ENCODE data around the gene LMO4.

The LMO4 gene

DNA sequence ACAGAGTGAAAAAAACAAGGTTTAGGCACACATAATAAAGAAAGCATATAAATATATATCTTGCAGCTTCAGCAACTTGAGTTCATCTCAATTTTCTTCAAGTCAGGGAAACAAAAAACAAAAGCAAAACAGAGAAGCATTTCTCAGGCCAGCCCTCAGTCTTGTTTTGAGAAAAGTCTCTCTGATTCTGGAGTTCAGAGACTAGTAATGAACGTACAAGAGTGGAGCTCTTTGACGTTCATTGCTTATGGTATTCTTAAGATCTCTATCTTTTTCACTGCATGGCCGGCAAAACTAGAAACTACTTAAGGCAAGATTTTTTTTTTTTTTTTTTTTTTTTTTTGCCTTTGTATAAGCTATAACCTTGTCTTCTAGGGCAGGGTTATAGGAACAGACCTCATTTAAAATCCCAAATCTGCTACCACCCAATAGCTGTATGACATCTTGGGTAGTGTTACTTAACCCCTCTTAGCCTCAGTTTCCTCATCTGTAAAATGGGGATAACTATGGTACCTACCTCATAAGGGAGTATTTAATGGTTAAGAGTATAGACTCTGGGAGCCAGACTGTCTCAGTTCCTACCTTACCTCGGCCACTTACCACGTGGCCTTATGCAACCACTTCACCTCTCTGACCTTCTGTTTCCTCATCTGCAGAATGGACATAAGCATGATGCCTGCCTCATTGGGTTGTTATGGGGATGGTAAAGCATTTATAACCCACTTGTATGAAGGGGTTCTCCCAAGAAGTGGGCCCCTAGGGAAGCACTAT lies 33.6 kb downstream of the LMO4 start:
- no peak for DNase-seq

DNA sequence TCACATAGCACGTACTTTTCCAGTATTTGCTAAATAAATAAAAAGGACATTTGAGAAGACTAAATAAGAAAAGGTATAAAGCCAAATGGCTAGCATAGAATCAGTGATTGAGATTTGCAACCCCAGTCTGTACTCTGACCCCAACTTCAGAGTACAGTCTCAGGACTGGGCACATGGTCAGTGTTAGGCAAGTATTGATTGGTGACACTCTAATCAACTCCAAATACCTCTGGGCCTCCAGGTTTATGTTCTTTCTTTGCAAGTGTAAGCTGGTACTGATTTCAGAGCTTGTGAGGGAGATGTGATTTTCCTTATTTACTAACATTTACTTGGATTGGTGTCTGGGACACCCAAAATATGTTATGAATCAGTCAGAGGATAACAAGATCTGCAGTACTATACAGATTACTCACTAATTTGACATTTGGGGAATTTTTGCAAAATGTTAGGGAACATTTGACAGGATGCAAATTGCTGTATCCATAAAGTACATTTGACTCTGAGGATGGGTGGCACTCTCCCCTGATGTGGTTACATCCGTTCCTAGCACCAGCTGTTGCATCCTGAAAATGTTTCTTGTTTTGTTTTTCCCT lies 34.2 kb downstream of the LMO4 start:
- DNase-seq: no peak

DNA sequence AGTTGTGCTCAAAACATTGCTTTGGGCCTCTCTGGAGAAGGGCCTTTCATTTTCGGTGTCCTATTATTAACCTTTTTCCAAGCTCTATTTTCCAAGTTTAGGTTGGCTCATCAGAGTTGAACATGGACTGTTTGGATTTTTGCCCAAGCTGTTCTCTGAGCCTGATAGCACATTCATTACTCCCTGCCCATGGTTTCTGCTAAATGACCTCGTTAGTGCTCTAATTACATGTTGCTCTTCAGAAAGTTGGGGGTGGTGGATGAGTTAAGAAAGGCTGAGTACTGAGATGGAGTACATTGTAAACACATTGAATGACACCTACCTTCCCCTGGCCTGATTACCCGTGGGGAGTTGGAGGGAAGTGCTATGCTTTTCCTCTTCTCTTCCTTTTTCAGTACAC lies 38.9 kb downstream of the LMO4 start:
- no peak for DNase-seq

DNA sequence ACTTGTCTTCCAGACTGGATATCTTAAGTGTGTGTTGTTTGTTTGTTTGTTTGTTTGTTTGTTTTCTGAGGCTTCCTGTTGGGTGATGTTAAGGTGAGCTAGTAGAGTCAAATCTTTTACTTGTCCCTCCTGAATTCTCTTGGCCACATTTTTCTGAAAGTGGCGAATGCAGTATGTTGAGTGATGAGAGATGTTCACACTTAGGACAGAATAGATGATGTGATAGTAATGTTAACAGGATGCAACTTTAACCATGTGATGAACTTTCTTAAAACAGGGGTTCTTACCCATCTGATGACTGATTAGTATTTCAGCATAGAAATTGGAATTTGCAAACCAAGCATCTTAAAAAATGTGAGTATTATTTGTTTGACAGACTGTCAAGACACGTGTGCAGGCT lies 40.2 kb downstream of the LMO4 start:
- DNase-seq: no peak

DNA sequence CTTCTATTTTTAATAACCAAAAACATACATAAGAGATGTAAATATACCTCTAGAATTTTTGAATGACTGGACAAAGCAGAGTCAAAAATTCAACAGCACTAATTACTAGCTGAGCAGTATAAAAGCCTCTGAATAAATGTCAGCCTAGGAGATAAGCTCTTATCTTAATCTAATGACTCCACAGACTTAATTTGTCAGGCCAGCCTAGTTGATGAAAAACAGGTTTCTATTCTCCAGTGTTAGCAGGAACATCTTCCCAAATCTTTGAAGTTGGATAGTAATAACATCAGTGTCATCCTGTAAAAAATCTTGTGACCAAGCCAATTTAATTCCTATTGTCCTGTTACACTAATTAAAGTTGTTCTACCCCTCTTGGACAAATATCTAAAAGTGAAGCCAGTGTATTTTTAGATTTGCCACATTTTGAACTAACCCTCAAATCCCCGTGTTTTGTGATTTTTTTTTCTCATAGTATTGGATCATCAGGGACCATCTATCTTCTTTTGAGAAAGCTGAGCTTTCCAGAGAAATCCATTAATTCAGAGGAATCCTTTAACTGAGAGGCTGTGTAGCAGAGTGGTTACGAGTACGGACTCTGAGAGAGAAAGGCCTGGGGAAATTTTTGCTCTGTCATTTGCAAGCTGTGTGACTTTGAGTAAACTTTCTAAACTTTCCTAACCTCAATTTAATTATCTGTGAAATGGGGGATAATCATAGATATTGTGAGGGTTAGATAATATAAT lies 41.2 kb downstream of the LMO4 start:
- no peak for DNase-seq

DNA sequence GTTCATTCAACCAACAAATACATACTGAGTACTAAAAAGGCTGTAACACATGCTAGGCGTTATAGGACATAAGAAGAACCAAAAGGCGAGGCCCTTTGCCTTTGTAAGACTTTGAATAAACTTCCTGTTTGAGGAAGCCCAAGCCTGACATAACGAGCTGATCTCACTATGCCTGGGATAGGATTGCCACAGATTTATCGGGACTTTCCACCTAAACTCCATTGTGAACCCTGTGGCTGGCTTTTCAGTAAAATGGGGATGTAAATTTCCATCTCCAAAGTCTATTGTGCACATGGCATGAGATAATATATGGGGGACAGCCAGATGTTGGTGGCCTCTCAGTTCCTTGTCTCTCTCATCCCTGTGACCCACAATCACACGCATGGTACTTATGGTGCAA lies 41.9 kb downstream of the LMO4 start:
- no peak for DNase-seq

DNA sequence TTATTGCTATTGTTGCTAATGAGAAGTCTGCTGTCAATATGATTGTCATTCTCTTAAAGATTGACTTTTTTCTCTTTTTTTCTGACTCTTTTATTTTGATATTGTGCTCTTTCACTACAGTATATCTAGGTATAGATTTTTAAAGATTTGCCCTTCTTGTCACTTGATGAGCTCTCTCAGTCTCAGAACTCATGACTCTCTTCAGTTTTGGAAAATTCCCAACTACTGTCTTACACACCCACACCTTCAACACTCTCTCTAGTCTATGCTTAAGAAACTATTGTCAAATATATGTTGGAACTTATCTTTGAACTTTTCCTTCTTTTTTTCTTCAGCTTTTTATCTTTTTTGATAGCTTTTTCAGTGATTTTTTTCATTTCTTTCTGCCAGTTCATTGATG lies 50.6 kb downstream of the LMO4 start:
- no peak for DNase-seq

DNA sequence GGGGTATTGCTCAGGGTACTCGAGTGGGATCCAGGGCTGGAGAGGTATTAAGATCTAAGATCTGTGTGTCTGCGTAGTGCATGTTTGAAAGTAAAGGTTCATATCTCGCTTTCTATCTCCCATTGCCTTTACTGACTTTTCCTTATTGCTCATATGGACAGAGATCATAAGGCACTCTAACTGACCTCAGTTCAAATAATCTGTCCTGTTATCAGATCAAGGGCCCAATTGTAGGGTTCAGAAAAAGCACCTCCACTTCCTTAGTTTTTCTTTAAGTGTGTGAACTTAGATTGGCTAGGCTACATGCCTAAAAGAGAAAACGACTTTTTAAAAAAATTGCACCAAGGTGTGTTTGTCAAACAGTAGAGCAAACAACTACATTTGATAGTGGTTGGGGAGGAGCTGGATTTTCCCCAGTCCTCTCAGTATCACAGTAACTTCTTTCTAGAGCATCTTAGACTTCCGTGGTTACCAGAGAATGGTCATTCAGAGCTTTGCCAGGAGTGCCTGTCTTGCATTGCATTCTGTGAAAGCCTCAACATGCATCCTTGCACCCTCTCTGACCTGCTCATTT lies 57.6 kb downstream of the LMO4 start:
- no peak for DNase-seq

DNA sequence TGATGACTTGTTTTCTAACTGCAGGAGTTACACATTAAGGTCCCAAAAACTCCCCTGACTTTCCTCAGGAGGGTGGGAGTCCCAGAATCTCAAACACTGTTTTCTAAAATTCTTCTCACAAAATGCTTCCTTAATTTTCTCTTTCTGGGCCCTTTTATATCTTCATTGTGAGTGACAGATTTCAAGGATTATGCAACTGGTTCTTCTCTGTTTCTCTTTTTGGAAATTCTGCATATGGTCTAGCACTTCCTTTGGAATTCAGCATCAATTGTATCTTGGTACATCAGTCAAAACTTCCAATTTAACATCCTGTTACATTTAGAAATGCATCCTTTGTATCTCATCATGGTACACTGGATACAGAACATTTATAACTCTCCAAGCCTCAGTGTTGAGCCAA lies 59.7 kb downstream of the LMO4 start:
- DNase-seq: no peak

DNA sequence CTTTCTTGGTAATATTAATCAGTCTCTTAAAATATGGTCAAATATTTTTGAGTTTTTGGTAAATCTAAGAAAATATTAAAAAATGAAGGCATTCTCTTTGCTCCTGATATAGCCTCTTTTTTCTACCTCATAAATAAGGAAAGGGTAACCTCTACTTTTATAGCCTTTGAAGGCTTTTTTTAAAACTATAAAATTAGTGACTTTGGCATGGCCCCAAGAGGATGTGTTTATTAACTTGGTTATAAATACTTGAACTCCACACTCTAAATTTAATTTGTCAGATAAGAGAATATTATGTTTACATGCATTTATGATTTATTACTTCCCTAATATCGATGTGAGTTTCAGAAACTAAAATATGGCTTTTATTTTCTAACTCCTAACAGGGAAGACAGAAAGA lies 60.3 kb downstream of the LMO4 start:
- DNase-seq: no peak

DNA sequence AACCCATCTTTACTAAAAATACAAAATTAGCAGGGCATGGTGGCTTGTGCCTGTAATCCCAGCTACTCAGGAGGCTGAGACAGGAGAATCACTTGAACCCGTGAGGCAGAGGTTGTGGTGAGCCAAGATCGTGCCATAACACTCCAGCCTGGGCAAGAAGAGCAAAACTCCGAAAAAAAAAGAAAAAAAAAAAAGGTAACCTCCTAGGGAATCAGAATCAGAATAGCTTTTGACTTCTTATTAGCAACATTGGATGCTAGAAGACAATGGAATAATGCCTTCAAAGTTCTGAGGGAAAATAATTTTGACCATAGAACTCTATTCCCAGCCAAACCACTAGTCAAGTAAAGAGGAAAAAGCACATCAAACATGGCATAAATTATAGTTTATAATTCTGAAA lies 60.9 kb downstream of the LMO4 start:
- DNase-seq: no peak

DNA sequence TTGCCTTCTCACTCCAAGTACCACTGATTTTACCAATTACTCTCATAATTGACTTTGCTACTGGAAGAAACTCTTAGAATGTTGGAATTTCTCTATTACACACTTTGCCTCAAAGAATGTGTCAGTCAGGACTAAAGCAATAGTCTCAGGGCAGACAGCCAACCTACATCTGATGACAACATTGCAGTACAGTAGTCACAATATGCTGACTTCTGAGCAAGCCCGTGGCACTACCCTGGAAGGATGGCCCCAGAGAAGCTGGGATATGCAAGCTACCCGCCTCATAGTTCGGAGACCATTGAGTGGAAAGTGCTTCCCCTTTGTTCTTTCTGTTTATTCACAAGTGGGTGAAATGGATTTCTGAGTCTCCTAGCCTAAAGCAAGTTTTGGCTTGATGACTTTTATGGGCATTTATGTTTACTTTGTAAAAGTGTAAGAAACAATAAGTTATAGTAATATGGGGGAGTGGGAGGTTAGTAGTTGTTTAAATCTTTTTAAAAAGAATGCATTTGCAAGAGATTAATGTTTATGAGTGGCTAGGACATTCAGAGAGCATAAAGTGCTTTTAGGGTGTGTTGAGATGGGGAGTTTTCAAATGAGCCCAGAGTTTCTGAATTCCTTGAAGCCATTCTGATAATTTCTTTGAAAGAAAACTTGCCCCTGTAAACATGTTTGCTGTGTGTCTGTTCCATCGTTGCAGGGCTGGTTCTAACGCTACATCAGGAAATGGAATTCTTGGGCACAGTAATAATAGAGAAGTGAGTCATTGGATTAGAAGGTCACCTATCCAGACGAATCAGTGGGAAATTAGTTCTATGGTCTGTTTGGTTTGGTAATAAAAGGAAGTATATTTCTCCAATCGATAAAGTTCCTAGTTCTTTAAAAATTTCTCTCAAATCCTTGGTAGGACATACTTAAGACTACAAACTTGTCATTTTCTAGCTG lies 63.8 kb downstream of the LMO4 start:
- DNase-seq: no peak

DNA sequence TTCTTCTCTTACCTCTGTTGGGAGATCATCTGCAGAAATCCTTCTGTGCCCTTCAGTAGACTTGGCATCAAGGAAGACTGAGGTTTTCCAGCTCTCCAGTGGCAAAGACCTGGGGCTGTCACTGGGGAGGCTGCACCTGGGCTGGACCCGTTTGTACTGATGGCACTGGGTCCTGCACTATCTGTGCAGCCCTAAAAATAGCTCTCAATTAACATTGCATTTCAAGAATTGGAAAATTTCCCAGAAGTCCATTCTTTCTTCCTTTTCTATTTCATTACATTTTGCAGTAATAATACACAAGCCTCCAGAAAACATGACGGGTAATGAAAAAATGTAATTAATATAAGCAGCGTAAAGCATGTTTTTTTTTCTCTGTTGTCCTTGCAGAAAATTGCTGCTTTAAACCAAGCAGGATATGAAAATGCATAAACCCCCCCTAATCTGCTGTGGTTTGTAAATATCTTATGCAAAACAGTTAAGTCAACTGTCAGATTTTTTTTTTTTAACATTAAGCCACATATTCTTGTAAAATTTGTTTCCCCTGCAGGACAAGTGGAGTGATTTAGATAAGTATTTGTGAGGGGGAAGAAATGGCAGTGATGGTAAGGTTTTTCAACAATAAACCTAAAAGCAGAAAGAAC lies 64.9 kb downstream of the LMO4 start:
- no peak for DNase-seq

DNA sequence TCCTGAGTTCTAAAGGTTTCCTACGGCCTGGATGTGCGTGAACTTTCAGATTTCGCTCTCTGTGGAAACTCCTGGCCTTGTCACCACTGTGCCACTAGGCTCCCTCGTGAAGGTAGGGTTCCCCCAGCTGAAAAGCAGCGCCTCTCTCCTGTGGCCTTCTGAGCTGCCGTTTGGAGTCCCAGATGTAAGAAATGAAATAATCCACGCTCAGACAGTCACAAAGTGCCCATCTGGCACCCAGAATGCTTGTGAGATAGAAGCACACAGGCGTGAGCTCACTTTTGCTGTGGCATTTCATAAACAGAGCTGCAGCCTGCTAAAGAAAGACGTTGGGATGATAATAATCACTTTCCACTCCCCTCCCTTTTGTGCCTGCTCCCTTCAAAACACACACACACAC lies 65.8 kb downstream of the LMO4 start:
- no peak for DNase-seq

DNA sequence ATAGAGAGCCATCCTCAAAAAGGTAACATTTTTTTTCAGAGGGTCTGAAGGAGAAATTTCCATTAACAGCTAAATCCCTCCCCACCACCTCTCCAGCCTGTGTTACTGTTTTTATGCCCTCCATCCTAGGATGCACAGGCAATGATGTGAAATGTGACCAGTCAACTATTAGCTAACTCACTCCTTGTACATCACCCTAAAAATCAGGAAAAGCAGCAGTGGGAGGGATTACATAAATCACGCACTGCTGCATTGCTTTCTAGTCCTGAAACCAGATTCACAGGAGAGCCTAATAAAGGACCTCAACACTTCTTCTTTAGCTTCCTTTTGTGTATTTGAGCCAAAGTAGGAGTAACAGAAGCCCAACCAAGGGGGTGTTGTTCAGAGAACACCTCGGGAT lies 66.3 kb downstream of the LMO4 start:
- no peak for DNase-seq

Data from NCI-H1694 (cell line).